Bronchial epithelial cell (primary cell): ENCODE results near the gene ATL1. TPM values are rescaled to one million over a fixed set of nuclear protein-coding genes. Genes with fewer than 3 reads are reported as not detected.

Experiments used
- DNase-seq: peaks from one replicate; pipeline ENCODE4 v3.0.0-alpha.2; 2010; ENCODE audit warnings: low read depth
- FAIRE-seq: peaks from 2 replicates; lab custom pipeline; 2011; peaks lifted over from hg19 to GRCh38; lab: Jason Lieb, UNC
- H3K27me3 ChIP-seq: 2 replicates; pipeline ENCODE4 v1.5.1; 2011; ENCODE audit warnings: low read length; ENCODE audit not compliant: control insufficient read depth, insufficient read depth
- H3K36me3 ChIP-seq: 2 replicates; pipeline ENCODE4 v1.5.1; 2011; ENCODE audit warnings: low read length; ENCODE audit not compliant: control insufficient read depth, insufficient read depth
- H3K4me3 ChIP-seq: 2 replicates; pipeline ENCODE4 v1.5.1; 2011; ENCODE audit warnings: mild to moderate bottlenecking, low read depth, low read length, control low read depth
- total RNA-seq: library from RNA; depleted of rRNA; stranded (reverse); fragments of >200 nt; gene quantifications from 2 replicates; pipeline ENCODE4 v1.2.1, GENCODE V29; 2014
- TF ChIP-seq, protein P1 (sequence below): IDR thresholded peaks from 2 replicates; pipeline ENCODE4 v1.5.1; 2011; ENCODE audit warnings: mild to moderate bottlenecking, moderate library complexity, low read length, control low read depth, inconsistent platforms; ENCODE audit not compliant: insufficient read depth, severe bottlenecking

Gene ATL1
- total RNA-seq, result 0.79 and 1.9 TPM in 2 replicates

DNA sequence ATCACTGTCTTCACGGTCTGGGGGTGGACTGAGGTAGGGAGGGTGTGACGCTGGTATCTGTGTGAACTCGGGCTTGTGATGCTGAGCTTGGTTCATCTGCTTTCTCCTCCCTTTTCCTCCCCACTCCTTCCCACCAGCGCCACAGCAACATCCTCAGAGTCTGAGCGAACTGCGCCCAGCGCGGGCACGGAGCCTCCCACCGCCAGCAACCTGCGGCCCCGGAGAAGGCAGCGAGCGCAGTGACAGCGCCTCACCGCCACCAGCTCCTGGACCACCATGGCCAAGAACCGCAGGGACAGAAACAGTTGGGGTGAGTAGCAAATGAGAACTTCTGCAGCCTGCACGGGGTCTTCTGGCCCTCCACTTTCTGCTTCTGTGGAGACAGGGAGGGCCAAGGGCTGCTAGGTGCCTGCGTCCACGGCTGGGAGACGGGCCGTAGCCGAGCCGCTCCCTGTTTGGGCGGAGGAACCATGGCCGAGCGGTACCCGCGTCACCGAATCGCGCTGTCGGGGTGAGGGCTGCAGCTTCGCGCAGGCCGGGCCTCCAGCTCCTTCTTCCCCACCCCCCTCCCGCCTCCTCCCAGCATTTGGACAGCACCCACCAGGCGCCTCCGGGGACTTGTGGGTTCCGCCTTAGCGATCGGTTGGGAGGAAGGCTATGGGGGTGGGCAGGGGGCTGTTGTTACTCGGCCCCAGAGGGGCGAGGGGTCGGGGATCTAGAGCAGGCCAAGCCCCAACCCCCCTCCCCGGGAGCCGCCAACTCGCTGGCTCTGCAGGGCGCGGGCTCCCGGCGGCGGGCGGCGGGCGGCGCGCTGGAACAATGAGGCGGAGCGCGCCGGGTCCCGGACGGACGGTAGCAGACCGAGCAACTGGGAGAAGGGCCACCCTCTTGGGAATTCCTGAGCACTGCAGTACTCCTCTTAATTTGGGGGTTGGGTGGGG is at the start of gene ATL1:
Gene ATL1 (plus strand): TSS at position 156 of the 941 bp plus-strand sequence. CDS start 121 bp downstream, at position 277.
- peak within 1 kb of the TSS; percentile 77 for H3K4me3 ChIP-seq
- DNase-seq, result peak; percentile 63
- H3K27me3 ChIP-seq, result no peaks in the 10 kb centered on the region
- TF ChIP-seq, protein P1, sequence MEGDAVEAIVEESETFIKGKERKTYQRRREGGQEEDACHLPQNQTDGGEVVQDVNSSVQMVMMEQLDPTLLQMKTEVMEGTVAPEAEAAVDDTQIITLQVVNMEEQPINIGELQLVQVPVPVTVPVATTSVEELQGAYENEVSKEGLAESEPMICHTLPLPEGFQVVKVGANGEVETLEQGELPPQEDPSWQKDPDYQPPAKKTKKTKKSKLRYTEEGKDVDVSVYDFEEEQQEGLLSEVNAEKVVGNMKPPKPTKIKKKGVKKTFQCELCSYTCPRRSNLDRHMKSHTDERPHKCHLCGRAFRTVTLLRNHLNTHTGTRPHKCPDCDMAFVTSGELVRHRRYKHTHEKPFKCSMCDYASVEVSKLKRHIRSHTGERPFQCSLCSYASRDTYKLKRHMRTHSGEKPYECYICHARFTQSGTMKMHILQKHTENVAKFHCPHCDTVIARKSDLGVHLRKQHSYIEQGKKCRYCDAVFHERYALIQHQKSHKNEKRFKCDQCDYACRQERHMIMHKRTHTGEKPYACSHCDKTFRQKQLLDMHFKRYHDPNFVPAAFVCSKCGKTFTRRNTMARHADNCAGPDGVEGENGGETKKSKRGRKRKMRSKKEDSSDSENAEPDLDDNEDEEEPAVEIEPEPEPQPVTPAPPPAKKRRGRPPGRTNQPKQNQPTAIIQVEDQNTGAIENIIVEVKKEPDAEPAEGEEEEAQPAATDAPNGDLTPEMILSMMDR, result no peak
- no peak for FAIRE-seq
- no peaks in the 10 kb centered on the region for H3K36me3 ChIP-seq

DNA sequence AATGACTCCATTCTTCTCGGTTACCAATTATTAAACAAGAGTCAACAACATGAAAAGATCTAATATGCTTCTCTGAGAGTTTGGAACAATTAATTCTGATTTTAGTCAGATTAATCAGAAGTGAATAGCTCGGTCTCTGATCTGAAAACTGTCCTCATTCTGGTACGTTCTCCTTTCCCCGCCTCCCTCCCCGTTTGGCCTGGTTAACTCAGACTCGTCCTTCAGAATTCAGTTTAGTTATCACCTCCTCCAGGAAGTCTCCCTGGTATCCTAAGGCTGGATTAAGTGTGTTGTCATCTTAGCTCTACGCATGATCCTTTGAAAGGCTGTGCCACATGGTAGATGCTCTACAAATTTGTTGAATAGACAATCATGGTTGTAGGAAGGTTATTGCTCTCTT is 49.8 kb upstream of the ATL1 start:
- Histone ChIP-seq H3K4me3 (no peak overlapping the region), H3K36me3 (no peaks in the 10 kb centered on the region), H3K27me3 (no peaks in the 10 kb centered on the region)
- no peak for DNase-seq
- no peak for FAIRE-seq
- TF ChIP-seq, protein P1, result no peak

DNA sequence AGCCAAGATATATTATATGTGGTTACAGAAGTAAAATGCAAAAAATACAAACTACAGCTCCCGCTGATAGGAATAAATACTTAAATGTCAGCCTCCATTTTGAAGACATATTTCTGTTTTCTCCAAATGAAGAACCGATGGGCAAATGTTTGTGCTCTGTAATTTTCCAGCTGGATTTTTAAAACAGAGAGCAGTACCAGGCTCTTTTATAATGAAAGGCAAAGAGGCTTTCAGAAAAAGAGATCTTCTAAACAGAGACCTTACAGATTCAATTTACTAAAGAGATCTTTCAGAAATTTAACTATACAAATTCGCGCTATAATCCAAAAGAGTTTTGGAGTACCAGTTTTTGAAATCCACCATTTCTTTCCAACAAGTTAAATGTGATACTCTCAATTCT is 47.5 kb upstream of the ATL1 start:
- TF ChIP-seq, protein P1, result no peak
- DNase-seq (no peak), FAIRE-seq (no peak)
- Histone ChIP-seq H3K4me3 (no peak overlapping the region), H3K36me3 (no peaks in the 10 kb centered on the region), H3K27me3 (no peaks in the 10 kb centered on the region)

DNA sequence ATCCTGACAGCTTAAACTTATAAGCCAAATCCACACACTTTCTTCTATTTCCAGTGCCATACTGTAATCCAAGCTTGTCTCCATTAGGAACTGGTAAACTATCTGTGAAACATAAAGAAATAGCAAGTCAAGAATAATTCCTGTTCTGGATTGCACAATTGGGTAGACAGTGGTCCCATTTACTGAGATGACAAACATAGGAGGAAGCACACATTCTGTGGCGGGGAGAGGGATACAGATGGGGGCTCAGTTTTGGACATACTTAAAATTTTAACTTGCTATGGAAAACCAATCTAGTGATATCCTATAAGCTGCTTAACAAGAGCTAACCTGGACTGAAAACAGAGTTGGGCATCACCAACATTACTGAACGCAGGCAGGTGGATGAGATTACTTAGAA is 43.9 kb upstream of the ATL1 start:
- Histone ChIP-seq H3K4me3 (no peak overlapping the region), H3K36me3 (no peaks in the 10 kb centered on the region), H3K27me3 (no peaks in the 10 kb centered on the region)
- no peak for DNase-seq
- no peak for FAIRE-seq
- TF ChIP-seq, protein P1, result no peak

DNA sequence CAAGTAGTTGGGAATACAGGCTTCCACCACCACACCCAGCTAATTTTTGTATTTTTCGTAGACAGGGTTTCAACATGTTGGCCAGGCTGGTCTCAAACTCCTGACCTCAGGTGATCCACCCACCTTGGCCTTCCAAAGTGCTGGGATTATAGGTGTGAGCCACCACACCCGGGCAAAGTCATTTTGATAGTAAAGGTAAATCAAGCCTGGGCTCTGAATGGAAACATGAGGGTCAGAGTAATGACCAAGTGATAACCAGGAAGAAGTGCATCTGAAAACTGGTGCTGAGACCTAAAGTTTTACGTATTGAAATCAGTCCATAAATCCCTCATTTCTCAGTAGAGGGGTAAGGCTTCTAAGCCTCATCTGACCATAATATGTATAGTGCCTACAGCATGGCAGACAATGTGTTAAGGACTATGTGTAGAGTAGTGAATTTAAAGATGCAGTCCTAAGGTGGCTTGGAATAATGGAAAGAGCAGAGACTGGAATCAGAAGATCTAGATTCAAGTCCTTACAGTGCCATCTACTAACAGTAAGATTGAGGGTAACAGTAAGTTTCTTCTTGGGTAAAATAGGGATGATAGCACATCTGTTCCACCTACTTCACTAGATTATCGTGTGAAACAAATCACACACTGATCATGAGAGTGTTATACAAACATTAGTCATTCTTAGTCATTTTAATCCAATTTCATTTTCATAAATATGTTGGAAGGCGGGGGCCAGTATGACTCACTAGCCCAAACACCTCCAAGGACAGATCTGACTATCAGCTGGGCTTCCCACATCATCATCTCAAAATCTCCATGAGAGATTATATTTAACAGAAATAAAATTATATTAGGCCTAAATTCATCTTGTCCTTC is 38.8 kb upstream of the ATL1 start:
- TF ChIP-seq, protein P1, result no peak
- H3K36me3 ChIP-seq, result no peaks in the 10 kb centered on the region
- H3K27me3 ChIP-seq, result no peaks in the 10 kb centered on the region
- H3K4me3 ChIP-seq, result no peak overlapping the region
- peak; percentile 98 for DNase-seq
- no peak for FAIRE-seq
